Measurements from ENCODE around the gene TIA1. TPM values are rescaled to one million over a fixed set of nuclear protein-coding genes. Genes with fewer than 3 reads are reported as not detected.

The TIA1 gene
- total RNA-seq, 4 donors from 2014 or later, result 31.2 to 115 (median 58.0) TPM

- Histone ChIP-seq H3K27me3 (no peaks in the 10 kb centered on the region), H3K36me3 (no peaks in the 10 kb centered on the region), H3K4me3 (no peak overlapping the region), H3K4me1 (peaks cover 9% of the 10 kb centered on the region), H3K27ac (no peak overlapping the region), H3K9me3 (no peaks in the 10 kb centered on the region)
- 69% methylated on average over 5 of the region's 5 CpGs for WGBS
- DNase-seq (ENCODE audit: low spot score in 2 of 2), result no peak
- TF ChIP-seq POLR2A (IDR thresholded peaks at IDR 0.05), result no peak
- no peak for TF ChIP-seq POLR2AphosphoS5 (IDR thresholded peaks at IDR 0.05)
- no peak for TF ChIP-seq EP300 (IDR thresholded peaks at IDR 0.05)
- TF ChIP-seq, protein P1, sequence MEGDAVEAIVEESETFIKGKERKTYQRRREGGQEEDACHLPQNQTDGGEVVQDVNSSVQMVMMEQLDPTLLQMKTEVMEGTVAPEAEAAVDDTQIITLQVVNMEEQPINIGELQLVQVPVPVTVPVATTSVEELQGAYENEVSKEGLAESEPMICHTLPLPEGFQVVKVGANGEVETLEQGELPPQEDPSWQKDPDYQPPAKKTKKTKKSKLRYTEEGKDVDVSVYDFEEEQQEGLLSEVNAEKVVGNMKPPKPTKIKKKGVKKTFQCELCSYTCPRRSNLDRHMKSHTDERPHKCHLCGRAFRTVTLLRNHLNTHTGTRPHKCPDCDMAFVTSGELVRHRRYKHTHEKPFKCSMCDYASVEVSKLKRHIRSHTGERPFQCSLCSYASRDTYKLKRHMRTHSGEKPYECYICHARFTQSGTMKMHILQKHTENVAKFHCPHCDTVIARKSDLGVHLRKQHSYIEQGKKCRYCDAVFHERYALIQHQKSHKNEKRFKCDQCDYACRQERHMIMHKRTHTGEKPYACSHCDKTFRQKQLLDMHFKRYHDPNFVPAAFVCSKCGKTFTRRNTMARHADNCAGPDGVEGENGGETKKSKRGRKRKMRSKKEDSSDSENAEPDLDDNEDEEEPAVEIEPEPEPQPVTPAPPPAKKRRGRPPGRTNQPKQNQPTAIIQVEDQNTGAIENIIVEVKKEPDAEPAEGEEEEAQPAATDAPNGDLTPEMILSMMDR (IDR thresholded peaks at IDR 0.05), result no peak
Measured at GRCh38 chr2:70203086-70203485, 45.3 kb downstream of the TIA1 start.

DNA sequence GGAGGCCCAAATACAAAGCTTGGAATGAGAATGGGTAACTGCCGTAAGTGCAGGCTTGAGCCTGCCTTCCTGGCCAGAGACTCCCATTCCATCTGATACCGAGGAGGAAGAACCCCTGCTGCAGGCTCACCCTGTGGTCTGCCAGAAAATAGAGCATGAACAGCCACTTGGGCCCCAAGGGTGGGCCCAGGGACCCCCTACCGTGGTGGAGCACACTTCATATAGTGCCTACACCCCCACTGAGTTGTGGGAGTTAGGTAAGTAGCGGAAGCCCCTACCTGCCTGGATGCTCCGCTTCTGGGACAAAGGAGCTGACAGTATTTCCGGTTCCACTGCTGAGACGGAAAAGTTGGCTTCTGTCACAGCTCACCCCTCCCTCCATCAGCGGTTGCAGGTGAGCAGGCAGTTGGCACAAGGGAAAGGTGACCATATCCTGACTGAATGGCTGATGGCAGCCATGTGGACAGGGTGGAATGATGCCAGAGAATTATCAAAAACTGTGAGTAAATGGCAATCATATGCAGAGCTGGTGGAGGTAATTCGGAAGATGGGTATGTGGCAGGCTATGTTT, 46.1 kb downstream of the TIA1 start:
- Histone ChIP-seq H3K9me3 (no peaks in the 10 kb centered on the region), H3K36me3 (no peaks in the 10 kb centered on the region), H3K27ac (no peak overlapping the region), H3K27me3 (no peaks in the 10 kb centered on the region), H3K4me1 (peaks cover 9% of the 10 kb centered on the region), H3K4me3 (peak overlapping the region; percentile 24)
- 46% methylated on average over 9 of the region's 9 CpGs for WGBS
- no peak for DNase-seq (ENCODE audit: low spot score in 2 of 2)
- no peak for TF ChIP-seq POLR2A (IDR thresholded peaks at IDR 0.05)
- no peak for TF ChIP-seq EP300 (IDR thresholded peaks at IDR 0.05)
- TF ChIP-seq POLR2AphosphoS5 (IDR thresholded peaks at IDR 0.05), result no peak
- TF ChIP-seq, protein P1 (IDR thresholded peaks at IDR 0.05), result no peak

GRCh38 chr2:70201831-70202230, 46.6 kb downstream of the TIA1 start:
- H3K4me1 ChIP-seq, result peaks cover 9% of the 10 kb centered on the region
- DNase-seq (ENCODE audit: low spot score in 2 of 2), result no peak
- H3K36me3 ChIP-seq, result no peaks in the 10 kb centered on the region
- H3K9me3 ChIP-seq, result no peaks in the 10 kb centered on the region
- WGBS, result 67% methylated on average over 5 of the region's 6 CpGs
- no peaks in the 10 kb centered on the region for H3K27me3 ChIP-seq
- peak overlapping the region; percentile 24 for H3K4me3 ChIP-seq
- no peak for TF ChIP-seq POLR2A (IDR thresholded peaks at IDR 0.05)
- no peak for TF ChIP-seq EP300 (IDR thresholded peaks at IDR 0.05)
- no peak for TF ChIP-seq POLR2AphosphoS5 (IDR thresholded peaks at IDR 0.05)
- TF ChIP-seq, protein P1 (IDR thresholded peaks at IDR 0.05), result no peak
- no peak overlapping the region for H3K27ac ChIP-seq

GRCh38 chr2:70201225-70201768, 47.1 kb downstream of the TIA1 start:
- peaks cover 9% of the 10 kb centered on the region for H3K4me1 ChIP-seq

GRCh38 chr2:70199320-70199864, 49.0 kb downstream of the TIA1 start:
- no peak for DNase-seq (ENCODE audit: low spot score in 2 of 2)
- H3K27ac ChIP-seq, result no peak overlapping the region
- TF ChIP-seq EP300 (IDR thresholded peaks at IDR 0.05) (no peak), POLR2AphosphoS5 (IDR thresholded peaks at IDR 0.05) (no peak), POLR2A (IDR thresholded peaks at IDR 0.05) (no peak)
- TF ChIP-seq, protein P1 (IDR thresholded peaks at IDR 0.05), result no peak
- peaks cover 9% of the 10 kb centered on the region for H3K4me1 ChIP-seq
- no peaks in the 10 kb centered on the region for H3K9me3 ChIP-seq
- H3K27me3 ChIP-seq, result no peaks in the 10 kb centered on the region
- no peak overlapping the region for H3K4me3 ChIP-seq
- H3K36me3 ChIP-seq, result no peaks in the 10 kb centered on the region
- 77% methylated on average over 4 of the region's 4 CpGs for WGBS

More at GRCh38 chr2:70201225-70201768, 47.1 kb downstream of the TIA1 start:
- 82% methylated on average over 3 of the region's 3 CpGs for WGBS
- Histone ChIP-seq H3K4me3 (no peak overlapping the region), H3K27ac (no peak overlapping the region), H3K9me3 (no peaks in the 10 kb centered on the region), H3K36me3 (no peaks in the 10 kb centered on the region), H3K27me3 (no peaks in the 10 kb centered on the region)
- TF ChIP-seq, protein P1 (IDR thresholded peaks at IDR 0.05), result no peak
- TF ChIP-seq EP300 (IDR thresholded peaks at IDR 0.05) (no peak), POLR2A (IDR thresholded peaks at IDR 0.05) (no peak), POLR2AphosphoS5 (IDR thresholded peaks at IDR 0.05) (no peak)
- DNase-seq (ENCODE audit: low spot score in 2 of 2), result no peak
